ENCODE results near the gene LENEP. TPM values are rescaled to one million over a fixed set of nuclear protein-coding genes. Genes with fewer than 3 reads are reported as not detected.

The LENEP gene
- polyA plus RNA-seq, 1 experiment: not detected

GRCh38 chr1:155016231-155016831 lies 22.9 kb downstream of the LENEP start:
- no peak for TF ChIP-seq CTCF (IDR thresholded peaks at IDR 0.05; ENCODE audit: insufficient read depth, low read depth, low read length)
- no peak overlapping the region for H3K4me3 ChIP-seq (ENCODE audit: low read depth, low read length)
- peaks cover 8% of the 10 kb centered on the region for H3K36me3 ChIP-seq (ENCODE audit: control insufficient read depth, insufficient read depth, low read length)
- ChIA-PET CTCF (interaction anchor here (1.1 to 10.2 kb wide), 18 partner anchors 9 to 80 kb away, joined by 3 to 95 read pairs (median 8); partner anchors contain the start of genes ADAM15, DCST1, DCST2 and LENEP), POLR2A (no interaction called here)
- no peak for DNase-seq (ENCODE audit: low read depth)
- no peaks in the 10 kb centered on the region for H3K27me3 ChIP-seq (ENCODE audit: control insufficient read depth, insufficient read depth, low read length)

DNA sequence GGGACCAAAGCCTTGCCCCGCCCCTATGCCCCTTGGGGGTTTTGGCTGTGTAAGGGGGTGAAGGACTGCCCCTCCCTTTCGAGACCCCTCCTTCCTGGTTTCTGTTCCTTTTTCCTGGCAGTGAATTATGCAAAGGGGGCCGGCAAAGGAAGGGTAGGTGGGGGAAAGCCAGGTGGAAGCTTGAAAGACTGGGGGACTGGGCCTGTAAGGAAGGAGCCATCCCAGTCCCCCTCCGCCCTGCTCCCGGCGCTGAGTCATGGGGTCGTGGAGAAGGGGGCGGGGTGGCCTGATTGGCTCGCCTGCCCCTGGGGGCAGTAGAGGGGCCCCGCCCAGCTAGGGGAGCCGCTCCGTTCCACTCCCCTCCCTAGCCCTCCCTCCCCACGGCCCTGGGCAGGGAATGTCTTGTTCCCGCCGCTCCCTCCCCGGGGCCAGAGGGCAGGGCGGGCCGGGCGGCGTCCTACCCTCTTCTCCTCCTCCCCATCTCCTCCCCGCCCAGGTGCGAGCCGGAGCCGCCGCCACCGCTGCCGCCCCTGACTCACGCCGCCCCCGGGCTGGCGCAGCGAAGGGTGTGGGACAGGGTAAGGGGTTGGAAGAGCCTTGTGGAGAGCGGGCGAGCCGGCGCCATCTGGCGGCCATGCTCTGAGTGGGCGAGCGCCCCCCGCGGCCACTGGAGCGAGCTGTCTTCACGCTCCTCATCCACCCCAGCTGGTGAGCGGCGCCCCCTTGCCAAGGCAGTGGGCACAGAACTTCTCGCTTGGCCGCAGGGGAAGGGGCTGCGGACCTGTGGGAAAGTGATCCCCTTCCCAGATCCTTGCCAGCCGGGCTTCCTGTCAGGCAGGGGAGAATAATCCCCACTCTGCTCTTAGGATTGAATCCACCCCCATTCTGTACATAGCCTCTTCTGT lies 23.9 kb downstream of the LENEP start:
- DNase-seq (ENCODE audit: low read depth): peak; percentile 55
- H3K36me3 ChIP-seq (ENCODE audit: control insufficient read depth, insufficient read depth, low read length): peaks cover 8% of the 10 kb centered on the region; the same call in 1 of the 2 replicates
- POLR2A ChIA-PET: interaction anchor here (0.8 kb wide), 1 partner anchor 53 kb away, joined by 3 read pairs; no protein-coding TSS in a partner anchor
- peak; percentile 99 for TF ChIP-seq CTCF (IDR thresholded peaks at IDR 0.05; ENCODE audit: insufficient read depth, low read depth, low read length)
- CTCF ChIA-PET: interaction anchor here (0.5 to 10.2 kb wide), 36 partner anchors 8 to 458 kb away, joined by 3 to 95 read pairs (median 4); partner anchors contain the start of genes DCST1, DCST2, EFNA3 and FLAD1
- H3K27me3 ChIP-seq (ENCODE audit: control insufficient read depth, insufficient read depth, low read length): no peaks in the 10 kb centered on the region
- peak overlapping the region; percentile 40 for H3K4me3 ChIP-seq (ENCODE audit: low read depth, low read length)

- H3K4me3 ChIP-seq (ENCODE audit: low read depth, low read length): no peak overlapping the region
- CTCF ChIA-PET: interaction anchor here (0.6 to 10.2 kb wide), 31 partner anchors 12 to 458 kb away, joined by 3 to 95 read pairs (median 5); partner anchors contain the start of genes DCST1, DCST2, EFNA3 and FLAD1
Measured at GRCh38 chr1:155017946-155018316, 24.5 kb downstream of the LENEP start.

DNA sequence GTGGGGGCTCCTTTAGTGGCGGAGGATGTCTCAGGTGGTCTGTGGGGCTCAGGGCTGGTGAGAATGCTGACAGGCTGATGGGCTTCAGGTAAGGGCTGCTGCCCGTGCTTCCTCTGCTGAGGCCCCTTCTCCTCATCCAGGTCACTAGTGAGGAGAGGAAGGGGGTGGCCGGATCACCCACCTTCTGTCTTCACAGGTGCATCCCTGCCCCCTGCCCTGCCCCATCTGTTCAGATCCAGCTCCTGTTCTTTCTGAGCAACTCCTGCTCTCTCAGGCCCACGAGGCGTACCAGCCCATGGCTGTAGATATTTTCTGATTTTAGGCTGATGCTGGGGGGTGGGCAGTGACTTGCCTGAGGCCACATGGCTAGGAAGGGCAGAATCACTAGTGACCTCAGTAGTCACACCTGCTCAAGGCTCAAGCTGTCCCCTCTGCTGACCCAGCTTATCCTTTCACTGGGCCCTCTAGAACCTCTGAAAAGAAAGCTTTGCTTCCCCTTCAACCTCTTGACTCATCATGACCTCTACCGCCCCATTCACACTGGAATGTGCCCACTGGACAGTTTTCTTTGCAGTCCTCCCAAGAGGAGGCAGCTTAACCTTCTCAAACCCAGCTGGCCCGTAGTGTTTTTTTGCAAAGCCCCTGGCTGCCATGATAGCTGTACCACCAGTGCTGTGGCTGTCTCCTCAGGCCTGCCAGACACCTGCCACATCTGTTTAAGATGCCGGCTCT lies 25.4 kb downstream of the LENEP start:
- POLR2A ChIA-PET: no interaction called here
- no peak for TF ChIP-seq CTCF (IDR thresholded peaks at IDR 0.05; ENCODE audit: insufficient read depth, low read depth, low read length)

More at GRCh38 chr1:155017946-155018316, 24.5 kb downstream of the LENEP start:
- H3K27me3 ChIP-seq (ENCODE audit: control insufficient read depth, insufficient read depth, low read length): no peaks in the 10 kb centered on the region
- DNase-seq (ENCODE audit: low read depth): no peak
- TF ChIP-seq CTCF (IDR thresholded peaks at IDR 0.05; ENCODE audit: insufficient read depth, low read depth, low read length): no peak
- peaks cover 8% of the 10 kb centered on the region; the same call in 1 of the 2 replicates for H3K36me3 ChIP-seq (ENCODE audit: control insufficient read depth, insufficient read depth, low read length)
- POLR2A ChIA-PET: interaction anchor here (0.8 kb wide), 1 partner anchor 53 kb away, joined by 3 read pairs; no protein-coding TSS in a partner anchor

More for the DNA sequence above, 25.4 kb downstream of the LENEP start:
- DNase-seq (ENCODE audit: low read depth): no peak
- no peaks in the 10 kb centered on the region for H3K27me3 ChIP-seq (ENCODE audit: control insufficient read depth, insufficient read depth, low read length)
- H3K4me3 ChIP-seq (ENCODE audit: low read depth, low read length): no peak overlapping the region
- H3K36me3 ChIP-seq (ENCODE audit: control insufficient read depth, insufficient read depth, low read length): peaks cover 8% of the 10 kb centered on the region; the same call in 1 of the 2 replicates
- CTCF ChIA-PET: interaction anchor here (0.6 to 10.2 kb wide), 14 partner anchors 14 to 73 kb away, joined by 3 to 95 read pairs (median 6); partner anchors contain the start of genes EFNA3, LENEP, PBXIP1 and PYGO2
